ENCODE data around the gene ECM2.

ECM2 gene

DNA sequence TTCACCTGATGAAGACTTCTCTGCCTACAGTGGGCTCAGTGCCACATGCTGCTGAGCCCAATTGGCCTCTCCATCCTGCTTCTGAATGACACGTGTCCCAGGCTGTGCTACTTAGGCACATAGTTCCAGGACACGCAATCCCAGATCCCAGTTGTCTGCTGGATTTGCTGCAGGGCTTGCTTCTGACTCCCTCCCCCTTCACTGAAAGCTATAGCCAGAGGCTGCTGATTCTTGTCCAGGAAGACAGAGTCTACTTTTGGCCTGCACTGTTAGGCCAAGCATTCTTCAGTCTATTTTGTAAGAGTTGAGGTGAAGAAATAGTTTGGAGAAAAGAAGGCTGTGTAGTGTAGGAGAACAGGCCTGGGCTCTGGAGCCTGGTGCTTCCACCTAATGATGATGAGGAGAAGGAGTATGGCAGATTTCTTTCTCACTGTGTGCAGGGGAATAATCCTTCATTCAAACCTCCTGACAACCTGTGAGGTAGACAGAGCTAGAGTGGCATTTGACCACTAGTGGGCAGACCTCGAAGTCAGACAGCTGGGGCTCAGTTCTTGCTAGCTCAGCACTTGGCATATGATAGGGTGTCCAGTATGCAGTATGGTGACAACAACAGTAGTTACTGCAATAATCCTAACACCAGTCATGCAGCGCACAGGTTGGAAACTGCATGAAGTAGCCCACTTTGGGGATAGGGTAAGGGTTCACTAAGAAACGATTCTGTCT, 34.0 kb downstream of the ECM2 start:
- DNase-seq (ENCODE audit: low spot score) = no peak
- no peaks in the 10 kb centered on the region for H3K9me3 Mint-ChIP-seq
- no peaks in the 10 kb centered on the region for H3K4me1 Mint-ChIP-seq (ENCODE audit: low read depth)
- no peak overlapping the region for H3K27ac Mint-ChIP-seq
- no peaks in the 10 kb centered on the region for H3K27me3 Mint-ChIP-seq (ENCODE audit: low read depth)
- no peak overlapping the region for H3K4me3 Mint-ChIP-seq
- no peaks in the 10 kb centered on the region for H3K36me3 Mint-ChIP-seq (ENCODE audit: low read depth)

- Mint-ChIP-seq H3K27me3 (ENCODE audit: low read depth) (no peaks in the 10 kb centered on the region), H3K36me3 (ENCODE audit: low read depth) (no peaks in the 10 kb centered on the region)
Measured at GRCh38 chr9:92500725-92501124, 35.1 kb downstream of the ECM2 start.

DNA sequence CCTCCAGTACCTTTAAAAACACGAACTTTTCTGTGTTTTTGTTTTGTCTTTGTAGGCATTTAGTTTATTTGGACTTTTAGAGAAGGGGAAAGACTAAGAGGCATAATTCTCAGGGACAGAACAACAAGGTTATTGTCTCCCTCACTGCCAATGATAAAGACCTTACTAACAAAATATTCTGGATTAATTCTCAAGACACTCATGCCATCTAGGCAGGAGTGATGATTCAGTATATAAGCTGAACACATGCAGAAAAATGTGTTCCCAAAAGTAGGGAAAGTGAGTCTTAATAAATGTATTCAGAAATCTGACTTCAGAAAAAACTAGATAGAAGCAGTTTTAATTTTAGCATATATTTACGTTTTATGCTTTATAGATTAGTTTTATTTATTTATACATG, 36.1 kb downstream of the ECM2 start:
- Mint-ChIP-seq H3K9me3 (no peaks in the 10 kb centered on the region), H3K36me3 (ENCODE audit: low read depth) (no peaks in the 10 kb centered on the region), H3K27ac (no peak overlapping the region), H3K27me3 (ENCODE audit: low read depth) (no peaks in the 10 kb centered on the region), H3K4me3 (no peak overlapping the region), H3K4me1 (ENCODE audit: low read depth) (peaks cover 2% of the 10 kb centered on the region)
- no peak for DNase-seq (ENCODE audit: low spot score)

More at GRCh38 chr9:92500725-92501124, 35.1 kb downstream of the ECM2 start:
- DNase-seq (ENCODE audit: low spot score) = no peak
- no peaks in the 10 kb centered on the region for H3K4me1 Mint-ChIP-seq (ENCODE audit: low read depth)
- no peak overlapping the region for H3K4me3 Mint-ChIP-seq
- no peaks in the 10 kb centered on the region for H3K9me3 Mint-ChIP-seq
- H3K27ac Mint-ChIP-seq = no peak overlapping the region

DNA sequence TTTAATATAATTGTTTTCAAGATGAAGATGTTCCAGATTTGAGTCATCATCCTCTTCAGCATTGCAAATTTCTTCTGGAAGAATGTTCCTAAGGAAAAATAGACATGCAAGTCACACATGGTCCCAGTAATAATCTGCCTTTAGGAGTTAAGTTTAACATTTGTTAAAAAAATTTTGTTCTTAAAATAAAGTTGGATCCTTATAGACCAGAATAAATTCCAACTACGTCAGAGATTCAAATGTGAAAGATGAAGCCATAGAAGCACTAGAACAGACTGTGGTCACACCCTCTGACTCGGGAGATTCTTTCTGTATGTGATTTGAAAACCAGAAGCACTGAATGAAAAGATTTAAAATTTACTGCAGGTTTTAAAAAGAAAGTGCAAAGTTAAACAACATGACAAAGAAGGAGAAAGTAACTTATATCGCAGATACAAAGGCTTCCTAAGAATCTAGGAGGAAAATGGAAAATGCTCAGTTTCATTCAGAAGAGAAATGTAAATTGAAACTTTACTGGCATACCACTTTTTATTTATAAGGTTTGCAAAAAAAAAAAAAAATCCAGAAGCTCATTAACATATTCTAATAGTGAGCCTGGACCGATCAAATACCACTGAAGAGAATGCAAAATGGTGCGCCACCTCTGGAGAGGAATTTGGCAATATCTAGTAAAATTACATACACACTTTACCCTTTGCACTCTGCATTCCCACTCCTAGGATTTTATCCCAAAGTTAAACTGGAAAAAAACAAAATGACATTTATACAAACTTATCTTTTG, 39.2 kb downstream of the ECM2 start:
- H3K4me1 Mint-ChIP-seq (ENCODE audit: low read depth) = peaks cover 7% of the 10 kb centered on the region
- H3K27ac Mint-ChIP-seq = no peak overlapping the region
- no peaks in the 10 kb centered on the region for H3K9me3 Mint-ChIP-seq
- H3K4me3 Mint-ChIP-seq = no peak overlapping the region
- H3K36me3 Mint-ChIP-seq (ENCODE audit: low read depth) = no peaks in the 10 kb centered on the region
- H3K27me3 Mint-ChIP-seq (ENCODE audit: low read depth) = no peaks in the 10 kb centered on the region
- DNase-seq (ENCODE audit: low spot score) = no peak

- Mint-ChIP-seq H3K9me3 (no peaks in the 10 kb centered on the region), H3K27ac (no peak overlapping the region), H3K36me3 (ENCODE audit: low read depth) (no peaks in the 10 kb centered on the region), H3K4me1 (ENCODE audit: low read depth) (peaks cover 7% of the 10 kb centered on the region), H3K27me3 (ENCODE audit: low read depth) (no peaks in the 10 kb centered on the region), H3K4me3 (no peak overlapping the region)
- DNase-seq (ENCODE audit: low spot score) = no peak
Measured at GRCh38 chr9:92494856-92495255, 40.9 kb downstream of the ECM2 start.

DNA sequence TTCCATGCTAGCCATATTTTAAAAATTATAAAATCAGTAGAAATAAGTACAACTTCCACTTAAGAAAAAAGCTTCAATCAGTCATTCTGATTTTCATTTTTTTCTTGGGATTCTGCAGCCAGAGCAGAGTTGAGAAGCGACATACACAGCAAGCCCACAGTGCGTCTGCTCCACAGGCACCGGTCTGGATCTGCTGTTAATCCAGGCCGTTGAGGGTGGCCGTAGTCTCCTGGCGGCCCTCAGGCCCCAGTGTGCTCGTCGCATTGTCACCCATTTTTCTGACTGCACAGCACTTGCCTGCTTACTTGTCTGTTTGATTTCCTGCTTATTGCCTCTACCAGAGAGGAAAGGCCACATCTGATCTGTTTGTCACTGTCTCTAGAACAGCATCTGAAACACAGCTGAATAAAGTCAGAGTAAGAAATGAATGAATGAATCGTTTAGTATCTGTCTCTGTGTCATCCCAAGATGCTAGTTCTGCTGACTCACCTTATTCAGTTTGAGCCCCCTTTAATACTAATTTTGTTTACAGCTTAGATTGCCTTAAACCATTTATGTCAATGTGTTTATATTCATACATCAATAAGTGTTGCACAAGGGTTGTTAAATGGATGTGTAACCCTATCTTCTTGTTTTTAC, 41.9 kb downstream of the ECM2 start:
- H3K4me1 Mint-ChIP-seq (ENCODE audit: low read depth) = peaks cover 7% of the 10 kb centered on the region
- no peaks in the 10 kb centered on the region for H3K27me3 Mint-ChIP-seq (ENCODE audit: low read depth)
- no peak for DNase-seq (ENCODE audit: low spot score)
- H3K4me3 Mint-ChIP-seq = no peak overlapping the region
- no peaks in the 10 kb centered on the region for H3K36me3 Mint-ChIP-seq (ENCODE audit: low read depth)
- H3K27ac Mint-ChIP-seq = no peak overlapping the region
- no peaks in the 10 kb centered on the region for H3K9me3 Mint-ChIP-seq

GRCh38 chr9:92492781-92493401, 42.9 kb downstream of the ECM2 start:
- Mint-ChIP-seq H3K9me3 (no peaks in the 10 kb centered on the region), H3K27me3 (ENCODE audit: low read depth) (no peaks in the 10 kb centered on the region), H3K4me1 (ENCODE audit: low read depth) (peaks cover 7% of the 10 kb centered on the region), H3K36me3 (ENCODE audit: low read depth) (no peaks in the 10 kb centered on the region), H3K27ac (no peak overlapping the region), H3K4me3 (no peak overlapping the region)
- DNase-seq (ENCODE audit: low spot score) = no peak

- Mint-ChIP-seq H3K27ac (no peak overlapping the region), H3K9me3 (no peaks in the 10 kb centered on the region), H3K4me3 (no peak overlapping the region), H3K4me1 (ENCODE audit: low read depth) (peaks cover under 1% of the 10 kb centered on the region), H3K27me3 (ENCODE audit: low read depth) (no peaks in the 10 kb centered on the region), H3K36me3 (ENCODE audit: low read depth) (no peaks in the 10 kb centered on the region)
- no peak for DNase-seq (ENCODE audit: low spot score)
Measured at GRCh38 chr9:92488681-92489550, 46.9 kb downstream of the ECM2 start.

- H3K27ac Mint-ChIP-seq = no peak overlapping the region
- no peaks in the 10 kb centered on the region for H3K9me3 Mint-ChIP-seq
- no peak overlapping the region for H3K4me3 Mint-ChIP-seq
- H3K36me3 Mint-ChIP-seq (ENCODE audit: low read depth) = no peaks in the 10 kb centered on the region
- no peaks in the 10 kb centered on the region for H3K4me1 Mint-ChIP-seq (ENCODE audit: low read depth)
- no peak for DNase-seq (ENCODE audit: low spot score)
- no peaks in the 10 kb centered on the region for H3K27me3 Mint-ChIP-seq (ENCODE audit: low read depth)
Measured at GRCh38 chr9:92486371-92486770, 49.4 kb downstream of the ECM2 start.

DNA sequence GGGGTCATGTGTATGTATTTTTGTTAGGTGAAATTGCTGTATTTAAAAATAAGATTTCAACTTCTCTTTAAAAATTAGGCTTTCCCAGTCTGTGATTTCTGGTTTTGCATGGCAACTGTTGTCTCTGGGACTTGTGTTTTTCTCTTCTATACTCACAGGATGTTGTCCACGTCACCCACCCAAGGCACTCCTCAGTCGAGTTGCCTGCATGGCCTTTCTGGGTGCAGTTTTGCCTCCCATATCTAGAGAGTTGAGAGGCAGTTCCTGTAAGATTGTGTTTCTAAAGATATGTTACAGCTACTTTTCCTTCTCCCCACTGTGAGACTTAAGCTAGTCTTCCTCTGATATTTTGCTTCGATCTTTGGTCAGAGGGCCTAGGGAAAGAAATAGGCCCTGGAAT, 51.2 kb downstream of the ECM2 start:
- no peaks in the 10 kb centered on the region for H3K36me3 Mint-ChIP-seq (ENCODE audit: low read depth)
- no peak for DNase-seq (ENCODE audit: low spot score)
- H3K27ac Mint-ChIP-seq = no peak overlapping the region
- no peaks in the 10 kb centered on the region for H3K9me3 Mint-ChIP-seq
- H3K27me3 Mint-ChIP-seq (ENCODE audit: low read depth) = no peaks in the 10 kb centered on the region
- peaks cover 7% of the 10 kb centered on the region for H3K4me1 Mint-ChIP-seq (ENCODE audit: low read depth)
- H3K4me3 Mint-ChIP-seq = no peak overlapping the region

GRCh38 chr9:92483627-92484545, 51.9 kb downstream of the ECM2 start:
- no peak overlapping the region for H3K27ac Mint-ChIP-seq
- no peaks in the 10 kb centered on the region for H3K36me3 Mint-ChIP-seq (ENCODE audit: low read depth)
- no peaks in the 10 kb centered on the region for H3K9me3 Mint-ChIP-seq
- peaks cover 7% of the 10 kb centered on the region for H3K4me1 Mint-ChIP-seq (ENCODE audit: low read depth)
- no peak for DNase-seq (ENCODE audit: low spot score)
- H3K27me3 Mint-ChIP-seq (ENCODE audit: low read depth) = no peaks in the 10 kb centered on the region
- no peak overlapping the region for H3K4me3 Mint-ChIP-seq

DNA sequence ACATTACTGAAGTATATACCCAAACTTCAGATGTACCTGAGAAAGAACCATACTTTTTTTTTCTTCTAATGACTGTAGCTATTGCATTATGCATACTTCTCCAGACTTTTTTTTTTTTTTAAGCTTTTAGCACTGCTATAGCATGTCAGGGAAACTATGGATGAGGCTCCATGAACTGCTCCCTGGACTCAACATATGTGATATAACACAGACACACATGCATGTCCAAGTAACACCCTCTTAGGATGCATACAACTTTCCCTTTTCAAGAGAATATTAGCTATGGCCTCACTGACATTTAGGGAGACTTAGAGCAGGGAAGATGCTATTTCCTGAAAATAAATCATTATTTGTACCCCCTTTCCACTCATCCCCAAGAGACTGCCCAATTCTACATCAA, 53.0 kb downstream of the ECM2 start:
- peaks cover 7% of the 10 kb centered on the region for H3K4me1 Mint-ChIP-seq (ENCODE audit: low read depth)
- no peak for DNase-seq (ENCODE audit: low spot score)
- H3K27me3 Mint-ChIP-seq (ENCODE audit: low read depth) = no peaks in the 10 kb centered on the region
- H3K4me3 Mint-ChIP-seq = no peak overlapping the region
- H3K27ac Mint-ChIP-seq = no peak overlapping the region
- H3K9me3 Mint-ChIP-seq = no peaks in the 10 kb centered on the region
- H3K36me3 Mint-ChIP-seq (ENCODE audit: low read depth) = no peaks in the 10 kb centered on the region

Data from T-helper 2 cell treated with Interferon-gamma antibody and Interleukin-4, amounts not matched to agents 5 μg/mL and 100 μg/mL, for 36 hours (primary cell).